CD4-positive, alpha-beta T cell treated with Interleukin-1 beta for 1 hour (primary cell): ENCODE data around the gene FLNC.
A peak's percentile ranks its signal among the peaks of the same experiment; 100 is the strongest.

ENCODE experiments used
- DNase-seq, 2 donors: peaks; one replicate each; pipeline ENCODE4 v3.0.0-alpha.2; 2020 to 2022

The FLNC gene

GRCh38 chr7:128831994-128832879 lies 2.0 kb downstream of the FLNC start:
- DNase-seq = no peak

- DNase-seq = no peak
Measured at GRCh38 chr7:128832880-128833147, 2.6 kb downstream of the FLNC start.

GRCh38 chr7:128833148-128833945 lies 3.1 kb downstream of the FLNC start:
- DNase-seq = no peak

- no peak for DNase-seq
Measured at GRCh38 chr7:128833946-128834325, 3.7 kb downstream of the FLNC start.

GRCh38 chr7:128835231-128835751 lies 5.1 kb downstream of the FLNC start:
- no peak for DNase-seq

GRCh38 chr7:128835790-128836641 lies 5.8 kb downstream of the FLNC start:
- DNase-seq = no peak

- DNase-seq = no peak
Measured at GRCh38 chr7:128836729-128837348, 6.6 kb downstream of the FLNC start.

- DNase-seq = no peak
Measured at GRCh38 chr7:128837521-128837921, 7.3 kb downstream of the FLNC start.

GRCh38 chr7:128838109-128838779 lies 8.0 kb downstream of the FLNC start:
- DNase-seq = no peak

- DNase-seq = no peak
Measured at GRCh38 chr7:128838981-128839731, 8.9 kb downstream of the FLNC start.

- no peak for DNase-seq
Measured at GRCh38 chr7:128839751-128840177, 9.6 kb downstream of the FLNC start.

GRCh38 chr7:128840326-128841170 lies 10.3 kb downstream of the FLNC start:
- no peak for DNase-seq

GRCh38 chr7:128841171-128841690 lies 11.0 kb downstream of the FLNC start:
- peak; percentile 12 to 18 for DNase-seq

GRCh38 chr7:128841921-128842673 lies 11.9 kb downstream of the FLNC start:
- DNase-seq = peak; percentile 46 to 55

GRCh38 chr7:128842674-128843641 lies 12.8 kb downstream of the FLNC start:
- no peak for DNase-seq

GRCh38 chr7:128843938-128844621 lies 13.9 kb downstream of the FLNC start:
- no peak for DNase-seq

GRCh38 chr7:128844777-128845311 lies 14.6 kb downstream of the FLNC start:
- DNase-seq = no peak
